Measurements from ENCODE around the gene GNL3. TPM values are rescaled to one million over a fixed set of nuclear protein-coding genes. Genes with fewer than 3 reads are reported as not detected.
A peak's percentile ranks its signal among the peaks of the same experiment; 100 is the strongest.

Gene GNL3
- total RNA-seq, 4 donors from 2014 or later, result 95.8 to 184 (median 112) TPM

DNA sequence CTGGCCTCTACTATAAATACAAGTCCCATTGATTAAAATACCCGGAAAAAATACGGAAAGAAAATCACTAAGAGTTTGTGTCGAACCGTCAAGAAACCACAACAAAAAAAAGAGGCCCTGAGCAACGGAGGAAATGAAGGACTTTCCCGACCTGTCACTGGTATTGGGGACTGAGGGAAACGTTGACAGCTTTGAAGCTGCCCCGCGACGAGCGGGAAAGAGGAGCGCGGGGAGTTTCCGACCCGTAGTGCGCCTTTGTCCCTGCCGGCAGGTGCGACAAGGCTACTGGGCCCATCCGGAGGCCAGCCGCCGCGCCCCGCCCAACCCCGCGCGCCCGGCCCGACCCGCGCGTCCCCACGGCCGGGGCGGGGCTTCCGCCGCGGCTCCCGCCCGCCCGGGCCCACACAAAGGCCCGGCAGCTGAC is 535 bp upstream of the GNL3 start:
- Histone ChIP-seq H3K36me3 (peaks cover 10 to 41% (median 24%) of the 10 kb centered on the region in 3 donors), H3K9me3 (no peaks in the 10 kb centered on the region), H3K4me3 (peak overlapping the region; percentile 49 to 90 (median 72)), H3K4me1 (peaks cover 11 to 80% (median 40%) of the 10 kb centered on the region in 3 donors), H3K27ac (peak overlapping the region; percentile 91 to 100 (median 97)), H3K27me3 (no peaks in the 10 kb centered on the region)
- intact Hi-C loops (cut with DNase I), result loop anchor here (10.0 kb wide), 1 partner anchor 150 kb away; the partner anchor contains the start of genes NT5DC2 and UQCC5
- TF ChIP-seq POLR2A (IDR thresholded peaks at IDR 0.05), result no peak
- TF ChIP-seq, protein P1, sequence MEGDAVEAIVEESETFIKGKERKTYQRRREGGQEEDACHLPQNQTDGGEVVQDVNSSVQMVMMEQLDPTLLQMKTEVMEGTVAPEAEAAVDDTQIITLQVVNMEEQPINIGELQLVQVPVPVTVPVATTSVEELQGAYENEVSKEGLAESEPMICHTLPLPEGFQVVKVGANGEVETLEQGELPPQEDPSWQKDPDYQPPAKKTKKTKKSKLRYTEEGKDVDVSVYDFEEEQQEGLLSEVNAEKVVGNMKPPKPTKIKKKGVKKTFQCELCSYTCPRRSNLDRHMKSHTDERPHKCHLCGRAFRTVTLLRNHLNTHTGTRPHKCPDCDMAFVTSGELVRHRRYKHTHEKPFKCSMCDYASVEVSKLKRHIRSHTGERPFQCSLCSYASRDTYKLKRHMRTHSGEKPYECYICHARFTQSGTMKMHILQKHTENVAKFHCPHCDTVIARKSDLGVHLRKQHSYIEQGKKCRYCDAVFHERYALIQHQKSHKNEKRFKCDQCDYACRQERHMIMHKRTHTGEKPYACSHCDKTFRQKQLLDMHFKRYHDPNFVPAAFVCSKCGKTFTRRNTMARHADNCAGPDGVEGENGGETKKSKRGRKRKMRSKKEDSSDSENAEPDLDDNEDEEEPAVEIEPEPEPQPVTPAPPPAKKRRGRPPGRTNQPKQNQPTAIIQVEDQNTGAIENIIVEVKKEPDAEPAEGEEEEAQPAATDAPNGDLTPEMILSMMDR (IDR thresholded peaks at IDR 0.05), result peak in 1 of 6 experiments; percentile 2
- no peak for DNase-seq
- 0 to 1% methylated on average over 17 to 18 of the region's 41 CpGs for WGBS, 2 donors

DNA sequence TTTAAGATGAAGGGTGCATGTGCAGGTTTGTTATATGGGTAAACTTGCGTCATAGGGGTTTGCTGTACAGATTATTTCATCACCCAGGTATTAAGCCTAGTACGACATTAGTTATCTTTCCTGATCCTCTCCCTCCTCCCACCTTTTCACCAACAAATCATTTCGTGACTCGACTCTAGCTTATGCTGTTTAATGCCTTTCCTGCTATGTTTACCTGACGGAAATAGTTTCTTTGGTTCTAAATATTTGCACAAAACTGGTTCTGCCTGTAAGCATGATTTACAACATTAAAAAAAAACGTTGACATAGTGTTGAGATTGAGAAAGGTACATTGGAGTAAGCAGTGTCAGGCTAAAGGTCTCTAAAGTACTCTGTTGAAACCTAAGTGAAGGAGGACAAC is 2.4 kb downstream of the GNL3 start:
- DNase-seq, result no peak
- 41 to 61% methylated on average over 6 of the region's 6 CpGs for WGBS, 2 donors
- no peaks in the 10 kb centered on the region for H3K9me3 ChIP-seq
- H3K27ac ChIP-seq, result peak overlapping the region; percentile 50 to 97 (median 94)
- H3K4me1 ChIP-seq, result peaks cover 11 to 57% (median 26%) of the 10 kb centered on the region in 3 donors
- no peaks in the 10 kb centered on the region for H3K27me3 ChIP-seq
- no peak overlapping the region for H3K4me3 ChIP-seq
- intact Hi-C loops (cut with DNase I), result loop anchor here (10.0 kb wide), 1 partner anchor 153 kb away; the partner anchor contains the start of genes NT5DC2 and UQCC5
- TF ChIP-seq POLR2A (IDR thresholded peaks at IDR 0.05), result no peak
- TF ChIP-seq, protein P1 (IDR thresholded peaks at IDR 0.05), result no peak
- H3K36me3 ChIP-seq, result peaks cover 30 to 63% (median 48%) of the 10 kb centered on the region in 3 donors

DNA sequence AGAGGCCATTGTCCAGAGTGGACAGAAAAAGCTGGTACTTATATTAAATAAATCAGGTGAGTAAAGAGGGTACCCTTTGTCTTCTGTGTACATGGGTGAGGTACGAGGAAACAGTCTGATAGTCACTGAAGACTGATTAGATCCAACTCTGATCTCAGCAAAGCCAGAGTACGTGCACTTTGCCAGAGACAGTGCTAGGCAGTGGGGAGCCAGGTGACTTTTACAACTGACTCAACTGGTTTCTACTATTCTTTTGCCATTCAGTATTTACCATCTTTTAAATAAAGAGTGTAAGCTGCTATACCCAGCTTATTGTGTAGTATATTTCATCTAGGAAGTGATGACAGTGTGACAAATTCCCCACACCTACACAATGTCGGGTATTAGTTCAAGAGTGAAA is 3.3 kb downstream of the GNL3 start:
- no peak for DNase-seq
- no peaks in the 10 kb centered on the region for H3K27me3 ChIP-seq
- 74 to 79% methylated on average over 3 of the region's 3 CpGs for WGBS, 2 donors
- TF ChIP-seq POLR2A (IDR thresholded peaks at IDR 0.05), result no peak
- TF ChIP-seq, protein P1 (IDR thresholded peaks at IDR 0.05), result no peak
- peak overlapping the region; percentile 50 to 97 (median 87) for H3K27ac ChIP-seq
- H3K9me3 ChIP-seq, result no peaks in the 10 kb centered on the region
- H3K36me3 ChIP-seq, result peaks cover 30 to 72% (median 55%) of the 10 kb centered on the region in 3 donors
- H3K4me3 ChIP-seq, result no peak overlapping the region
- intact Hi-C loops (cut with DNase I), result loop anchor here (10.0 kb wide), 1 partner anchor 154 kb away; the partner anchor contains the start of genes NT5DC2 and UQCC5
- peaks cover 11 to 49% (median 25%) of the 10 kb centered on the region in 3 donors for H3K4me1 ChIP-seq

DNA sequence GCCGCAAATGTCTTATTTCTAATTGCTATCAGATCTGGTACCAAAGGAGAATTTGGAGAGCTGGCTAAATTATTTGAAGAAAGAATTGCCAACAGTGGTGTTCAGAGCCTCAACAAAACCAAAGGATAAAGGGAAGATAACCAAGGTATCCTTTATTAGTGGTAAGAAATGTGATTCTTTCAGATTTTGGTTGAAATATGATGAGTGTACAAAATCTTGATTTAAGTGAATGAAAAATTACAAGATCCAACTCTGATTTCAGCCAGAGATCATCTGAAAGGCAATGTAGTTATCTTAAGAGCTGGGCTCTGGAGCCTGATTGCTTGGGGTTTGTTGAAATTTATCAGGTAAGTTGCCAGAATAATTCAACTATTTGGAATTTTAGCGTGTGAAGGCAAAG is 4.7 kb downstream of the GNL3 start:
- peaks cover 11 to 39% (median 18%) of the 10 kb centered on the region in 3 donors for H3K4me1 ChIP-seq
- no peaks in the 10 kb centered on the region for H3K27me3 ChIP-seq
- H3K4me3 ChIP-seq, result no peak overlapping the region
- WGBS, 2 donors, result 83 to 96% methylated on average over 1 to 2 of the region's 2 CpGs
- intact Hi-C loops (cut with DNase I), result no loop called here
- H3K27ac ChIP-seq, result no peak overlapping the region
- no peak for DNase-seq
- H3K36me3 ChIP-seq, result peaks cover 40 to 86% (median 61%) of the 10 kb centered on the region in 3 donors
- TF ChIP-seq POLR2A (IDR thresholded peaks at IDR 0.05), result no peak
- TF ChIP-seq, protein P1 (IDR thresholded peaks at IDR 0.05), result no peak
- no peaks in the 10 kb centered on the region for H3K9me3 ChIP-seq

DNA sequence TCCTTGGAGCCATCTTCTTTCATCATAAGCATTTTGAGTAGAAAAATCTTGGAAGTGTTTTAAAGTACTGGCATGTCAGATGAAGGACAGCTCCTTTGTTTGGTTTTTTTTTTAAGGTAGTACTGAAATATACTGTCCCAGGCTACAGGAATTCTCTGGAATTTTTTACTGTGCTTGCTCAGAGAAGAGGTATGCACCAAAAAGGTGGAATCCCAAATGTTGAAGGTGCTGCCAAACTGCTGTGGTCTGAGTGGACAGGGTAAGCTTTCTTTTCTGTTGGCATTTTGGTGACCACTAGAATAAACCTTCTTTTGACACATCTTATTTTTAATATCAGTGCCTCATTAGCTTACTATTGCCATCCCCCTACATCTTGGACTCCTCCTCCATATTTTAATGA is 7.2 kb downstream of the GNL3 start:
- H3K4me3 ChIP-seq, result no peak overlapping the region
- peaks cover 34 to 100% (median 64%) of the 10 kb centered on the region in 3 donors for H3K36me3 ChIP-seq
- DNase-seq, result no peak
- no peaks in the 10 kb centered on the region for H3K9me3 ChIP-seq
- H3K27ac ChIP-seq, result no peak overlapping the region
- H3K27me3 ChIP-seq, result no peaks in the 10 kb centered on the region
- intact Hi-C loops (cut with DNase I), result no loop called here
- peaks cover 0 to 21% (median 3%) of the 10 kb centered on the region in 3 donors for H3K4me1 ChIP-seq
- TF ChIP-seq POLR2A (IDR thresholded peaks at IDR 0.05), result no peak
- TF ChIP-seq, protein P1 (IDR thresholded peaks at IDR 0.05), result no peak

All from esophagus squamous epithelium (tissue), 5 donors.